Choroid plexus epithelial cell (primary cell): ENCODE results near the gene CIDEB.
A peak's percentile ranks its signal among the peaks of the same experiment; 100 is the strongest.

Source experiments
- DNase-seq: peaks from one replicate; pipeline ENCODE4 v3.0.0-alpha.2; 2010; ENCODE audit warnings: low read depth
- H3K4me3 ChIP-seq: 2 replicates; pipeline ENCODE4 v1.5.1; 2011; ENCODE audit warnings: low read depth, mild to moderate bottlenecking, control low read depth, low read length, moderate library complexity
- TF ChIP-seq, protein P1 (sequence below): conservative IDR thresholded peaks from 2 replicates; pipeline ENCODE4 v1.5.1; 2011; ENCODE audit warnings: low read depth, mild to moderate bottlenecking, control low read depth, inconsistent platforms, low read length, moderate library complexity

Gene CIDEB

DNA sequence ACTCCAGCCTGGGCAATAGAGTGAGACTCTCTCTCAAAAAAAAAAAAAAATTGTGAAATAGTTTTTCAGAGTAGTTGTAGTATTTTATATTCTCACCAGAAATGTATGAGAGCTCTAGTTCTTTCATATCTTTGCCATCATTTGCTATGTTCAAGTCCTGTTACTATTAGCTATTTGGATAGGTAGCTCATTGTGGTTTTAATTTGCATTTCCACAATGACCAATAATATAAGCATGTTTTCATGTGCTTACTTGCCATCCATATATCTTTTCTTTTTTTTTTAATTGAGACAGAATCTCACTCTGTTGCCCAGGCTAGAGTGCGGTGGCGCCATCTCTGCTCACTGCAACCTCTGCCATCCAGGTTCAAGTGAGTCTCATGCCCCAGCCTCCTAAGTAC is 40.4 kb upstream of the CIDEB start:
- no peak for DNase-seq
- H3K4me3 ChIP-seq = no peak overlapping the region
- TF ChIP-seq, protein P1, sequence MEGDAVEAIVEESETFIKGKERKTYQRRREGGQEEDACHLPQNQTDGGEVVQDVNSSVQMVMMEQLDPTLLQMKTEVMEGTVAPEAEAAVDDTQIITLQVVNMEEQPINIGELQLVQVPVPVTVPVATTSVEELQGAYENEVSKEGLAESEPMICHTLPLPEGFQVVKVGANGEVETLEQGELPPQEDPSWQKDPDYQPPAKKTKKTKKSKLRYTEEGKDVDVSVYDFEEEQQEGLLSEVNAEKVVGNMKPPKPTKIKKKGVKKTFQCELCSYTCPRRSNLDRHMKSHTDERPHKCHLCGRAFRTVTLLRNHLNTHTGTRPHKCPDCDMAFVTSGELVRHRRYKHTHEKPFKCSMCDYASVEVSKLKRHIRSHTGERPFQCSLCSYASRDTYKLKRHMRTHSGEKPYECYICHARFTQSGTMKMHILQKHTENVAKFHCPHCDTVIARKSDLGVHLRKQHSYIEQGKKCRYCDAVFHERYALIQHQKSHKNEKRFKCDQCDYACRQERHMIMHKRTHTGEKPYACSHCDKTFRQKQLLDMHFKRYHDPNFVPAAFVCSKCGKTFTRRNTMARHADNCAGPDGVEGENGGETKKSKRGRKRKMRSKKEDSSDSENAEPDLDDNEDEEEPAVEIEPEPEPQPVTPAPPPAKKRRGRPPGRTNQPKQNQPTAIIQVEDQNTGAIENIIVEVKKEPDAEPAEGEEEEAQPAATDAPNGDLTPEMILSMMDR = no peak

DNA sequence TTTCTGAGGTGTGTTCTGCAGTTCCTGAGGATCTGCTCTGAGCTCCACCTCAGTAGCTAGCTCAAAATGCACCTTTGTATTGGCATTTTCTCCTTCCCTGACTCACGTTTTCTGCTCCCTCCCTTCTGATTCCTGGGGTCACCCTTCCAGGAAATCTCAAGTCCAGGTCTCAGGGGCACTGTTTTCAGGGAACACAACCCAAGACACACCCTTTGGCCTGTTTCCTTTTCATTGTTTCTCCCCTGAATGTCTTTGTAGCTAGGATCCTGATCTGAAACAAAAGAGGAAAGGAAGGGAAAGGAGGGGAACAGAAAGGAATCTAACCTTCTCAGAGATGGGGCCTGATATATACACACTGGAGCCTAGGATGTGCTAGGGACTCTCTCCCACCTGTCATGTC is 39.4 kb upstream of the CIDEB start:
- DNase-seq = no peak
- no peak overlapping the region for H3K4me3 ChIP-seq
- TF ChIP-seq, protein P1 = no peak

DNA sequence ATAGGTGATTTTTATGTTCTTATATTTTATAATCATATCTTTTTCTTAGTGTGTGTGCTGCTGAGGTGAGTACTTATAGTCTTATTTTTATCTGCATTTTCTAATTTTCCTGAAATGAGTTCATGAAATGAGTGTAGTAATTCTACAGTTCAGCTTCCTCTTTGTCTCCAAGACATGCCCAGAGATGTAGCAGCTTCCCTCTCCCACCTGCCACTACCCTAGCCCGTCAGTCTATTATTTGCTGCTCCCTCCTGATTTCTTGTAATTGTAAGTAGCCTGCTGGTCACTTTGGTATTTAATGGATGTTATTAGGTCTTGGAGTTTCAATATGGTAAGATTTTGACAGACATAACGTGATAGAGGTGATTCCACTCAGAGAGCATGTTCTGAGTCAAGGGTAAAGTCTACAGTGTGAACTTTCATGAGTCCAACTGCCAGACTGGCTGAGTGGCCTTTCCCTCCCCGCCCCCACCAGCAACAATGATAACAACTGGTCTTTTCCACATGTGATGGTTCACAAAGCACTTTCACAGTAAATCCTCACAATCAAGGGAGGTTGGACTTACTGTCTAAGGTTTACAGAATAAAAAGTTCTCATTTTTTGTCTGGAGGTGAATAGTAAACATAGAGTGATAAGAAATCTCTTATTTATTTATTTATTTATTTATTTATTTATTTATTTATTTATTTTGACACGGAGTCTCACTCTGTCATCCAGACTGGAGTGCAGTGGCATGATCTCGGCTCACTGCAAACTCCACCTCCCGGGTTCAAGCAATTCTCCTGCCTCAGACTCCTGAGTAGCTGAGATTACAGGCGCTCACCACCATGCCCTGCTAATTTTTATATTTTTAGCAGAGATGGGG is 36.3 kb upstream of the CIDEB start:
- TF ChIP-seq, protein P1 = no peak
- DNase-seq = no peak

DNA sequence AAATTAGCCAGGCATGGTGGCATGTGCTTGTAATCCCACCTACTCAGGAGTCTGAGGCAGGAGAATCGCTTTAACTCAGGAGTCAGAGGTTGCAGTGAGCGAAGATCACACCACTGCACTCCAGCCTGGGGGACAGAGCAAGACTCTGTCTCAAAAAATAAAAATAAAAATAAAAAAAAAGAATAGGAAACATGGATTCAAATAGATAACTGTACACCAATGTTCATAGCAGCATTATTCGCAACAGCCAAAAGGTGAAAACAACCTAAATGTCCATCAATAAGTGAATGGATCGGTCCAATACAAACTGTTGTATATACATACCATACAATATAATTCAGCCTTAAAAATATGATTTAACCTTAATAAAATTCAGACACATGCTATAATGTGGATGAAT is 35.1 kb upstream of the CIDEB start:
- TF ChIP-seq, protein P1 = no peak
- no peak for DNase-seq
- H3K4me3 ChIP-seq = no peak overlapping the region

More for the DNA sequence above, 36.3 kb upstream of the CIDEB start:
- no peak overlapping the region for H3K4me3 ChIP-seq

DNA sequence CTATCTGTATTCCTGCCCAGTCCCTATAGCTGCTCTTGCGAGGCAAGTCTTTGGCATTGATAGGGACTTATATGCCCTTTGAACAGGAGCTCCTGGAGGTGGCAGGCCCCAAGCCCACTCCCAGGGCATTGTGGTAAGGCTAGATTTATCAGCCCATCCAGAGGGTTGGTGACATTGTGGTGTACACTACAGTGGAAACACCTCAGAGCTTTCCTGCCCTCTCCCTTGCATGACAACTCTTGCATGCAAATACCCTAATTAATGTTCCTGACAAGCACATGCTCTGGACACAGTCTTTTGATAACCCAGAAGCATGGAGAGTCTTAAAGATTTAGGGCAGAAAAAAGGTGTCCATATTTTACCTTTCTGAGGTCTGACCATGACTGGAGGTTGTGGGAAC is 32.8 kb upstream of the CIDEB start:
- no peak for DNase-seq
- TF ChIP-seq, protein P1 = no peak
- no peak overlapping the region for H3K4me3 ChIP-seq

DNA sequence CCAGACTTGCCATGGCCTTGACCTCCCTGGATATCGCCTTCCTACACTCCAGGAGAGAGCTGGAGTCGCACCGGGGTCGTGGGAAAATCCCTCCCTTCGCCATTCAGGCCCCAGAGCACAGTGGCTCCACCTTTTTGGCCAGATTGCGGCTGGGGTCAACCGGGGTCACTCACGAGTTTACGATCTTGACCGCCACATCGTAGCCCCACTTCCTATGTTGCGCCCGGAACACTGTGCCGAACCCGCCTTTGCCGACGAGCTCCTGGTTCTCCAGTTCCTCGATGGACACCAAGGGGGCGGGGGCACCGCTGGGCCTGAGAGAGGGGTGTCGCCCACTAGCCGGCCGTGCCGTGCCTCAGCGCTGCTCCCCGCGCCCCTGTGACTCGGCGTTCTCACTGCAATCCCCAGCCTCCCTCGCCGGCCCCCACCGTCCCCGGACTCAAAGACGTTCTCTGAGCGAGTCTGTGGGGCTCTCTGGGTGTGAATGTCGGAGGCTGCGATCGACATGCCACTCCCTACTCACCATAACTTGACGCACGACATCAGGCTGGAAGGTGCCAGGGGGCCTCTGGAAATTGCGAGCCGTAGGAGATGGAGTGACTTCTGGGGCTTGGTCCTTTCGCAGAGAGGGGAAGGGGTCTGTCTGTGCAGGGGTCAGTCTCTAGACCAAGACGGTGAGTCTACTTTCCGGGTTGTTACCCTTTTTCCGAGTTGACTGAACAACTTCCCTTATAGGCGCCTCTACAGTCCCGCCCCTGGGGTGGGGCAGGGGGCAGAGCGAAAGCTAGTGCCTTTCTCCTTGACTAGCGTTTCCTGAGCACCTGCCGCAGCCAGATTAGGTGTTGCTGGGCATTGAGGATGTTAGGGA is 31.7 kb upstream of the CIDEB start, which contains the start of gene RIPK3:
RIPK3 (minus strand) TSS at position 708 of the 868 bp plus-strand sequence; CDS start at position 543, 165 bp downstream.
- no peak for DNase-seq
- H3K4me3 ChIP-seq = peak within 1 kb of the TSS; percentile 20

More for the DNA sequence above, 31.7 kb upstream of the CIDEB start, which contains the start of gene RIPK3:
- TF ChIP-seq, protein P1 = no peak
